GM23248 (cell line): ENCODE results near the gene INPP5A.

ENCODE experiments used
- EZH2 ChIP-seq: fragments of 200-600 bp; sonication (generic); IDR thresholded peaks from 2 replicates; pipeline ENCODE4 v1.6.1; 2018; ENCODE audit warnings: antibody characterized with exemption, mild to moderate bottlenecking; ENCODE audit not compliant: insufficient read depth, poor library complexity, severe bottlenecking
- EZH2phosphoT487 ChIP-seq: fragments of 200-600 bp; sonication (generic); IDR thresholded peaks from 2 replicates; pipeline ENCODE4 v1.6.1; 2018; ENCODE audit warnings: antibody characterized with exemption, moderate library complexity, mild to moderate bottlenecking, low read depth; ENCODE audit not compliant: insufficient read depth

DNA sequence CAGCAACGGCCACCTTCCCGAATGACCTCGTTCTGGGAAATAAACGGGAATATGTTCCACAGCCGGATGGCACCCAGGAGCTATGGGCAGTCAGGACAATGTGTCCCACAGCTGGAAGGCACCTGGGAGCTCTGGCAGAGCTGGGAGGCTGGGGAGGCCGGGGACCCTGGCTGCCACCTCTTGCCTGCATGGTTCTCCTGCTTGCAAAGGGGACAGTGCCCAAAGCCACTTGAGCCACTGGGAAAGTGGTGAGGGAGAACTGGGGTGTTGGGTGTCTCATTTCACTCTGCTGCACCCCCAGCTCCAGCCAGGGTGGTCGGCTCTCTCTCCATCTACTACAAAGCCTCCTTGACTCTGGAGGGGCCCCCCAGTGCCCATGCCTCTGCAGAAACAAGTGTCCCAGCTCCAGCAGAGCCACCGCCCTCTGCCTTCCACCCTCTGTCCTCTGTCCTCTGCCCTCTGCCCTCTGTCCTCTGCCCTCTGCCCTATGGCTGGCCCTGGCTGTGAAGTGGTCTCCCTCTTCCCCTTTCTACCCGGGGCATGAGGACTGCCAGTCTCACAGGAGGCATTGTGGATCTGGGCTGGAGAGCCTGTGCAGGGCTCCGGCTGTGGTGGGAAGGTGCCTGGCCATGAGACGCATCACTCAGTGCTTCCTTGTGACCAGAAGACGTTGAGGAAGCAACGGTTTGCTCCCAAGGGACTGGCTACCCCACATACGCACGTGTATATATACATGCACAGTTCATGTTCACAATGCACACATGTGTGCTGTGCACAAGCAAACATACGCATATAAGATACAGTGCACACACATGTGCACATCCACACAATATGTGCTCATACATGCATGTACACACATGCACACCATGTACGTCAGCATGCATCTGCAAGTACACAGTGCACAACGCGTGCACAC is 21.5 kb upstream of the INPP5A start:
- no peak for TF ChIP-seq EZH2
- TF ChIP-seq EZH2phosphoT487 = no peak
